ENCODE data around the gene PDILT.

GRCh38 chr16:20402651-20403050 is 1.9 kb downstream of the PDILT start:
- TF ChIP-seq CTCF (conservative IDR thresholded peaks at IDR 0.05; ENCODE audit: low read depth, low read length) (no peak), EZH2phosphoT487 (IDR thresholded peaks at IDR 0.05; ENCODE audit: borderline replicate concordance, low read length) (no peak)
